ENCODE results near the gene PRKACB. TPM values are rescaled to one million over a fixed set of nuclear protein-coding genes. Genes with fewer than 3 reads are reported as not detected.

PRKACB gene
- polyA plus RNA-seq, 2 of the 4 experiments (the other 2 are of a cell fraction) = 10.9 to 17.9 TPM

DNA sequence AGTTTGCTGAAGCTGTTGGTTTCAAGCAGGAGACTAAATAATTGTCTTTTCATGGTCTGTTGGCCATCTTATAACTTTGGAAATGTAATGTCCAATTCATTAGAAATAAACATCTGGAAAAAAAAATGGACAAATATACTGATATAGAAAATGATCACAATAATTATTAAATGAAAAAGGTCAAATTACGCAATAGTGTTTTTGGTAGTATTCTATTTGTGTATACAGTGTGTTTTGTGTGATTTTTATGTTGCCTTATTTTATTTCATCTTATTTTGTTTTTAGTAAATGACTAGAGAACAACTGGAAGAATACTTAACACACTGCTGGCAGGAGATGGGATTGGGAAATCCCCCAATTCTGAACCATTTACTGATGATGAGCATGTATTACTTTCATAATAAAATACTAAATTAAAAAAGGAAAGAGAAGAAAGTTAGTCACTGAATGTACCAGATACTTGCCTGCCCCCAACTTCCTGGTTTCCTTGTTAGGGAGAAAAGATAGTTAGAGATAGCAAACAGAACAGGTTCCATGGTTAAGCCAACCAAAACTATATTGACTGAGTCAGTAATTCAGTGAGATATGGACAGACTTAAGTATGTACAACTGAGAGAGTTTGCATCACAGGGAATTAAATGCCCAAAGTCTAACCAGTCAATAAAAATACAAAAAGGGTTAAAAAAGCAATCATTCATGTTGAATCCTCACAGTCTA is 133.4 kb downstream of the PRKACB start:
- ChIA-PET CTCF (interaction anchor here (1.1 kb wide), 1 partner anchor 20 kb away, joined by 3 read pairs; no protein-coding TSS in a partner anchor), POLR2A (no interaction called here)
- Histone ChIP-seq H3K27ac (no peak overlapping the region), H3K4me1 (peaks cover 4% of the 10 kb centered on the region; the same call in 1 of the 3 replicates), H3K4me2 (no peak overlapping the region), H3K9me3 (no peaks in the 10 kb centered on the region), H3K4me3 (no peak overlapping the region)
- no peak for DNase-seq (ENCODE audit: low read depth in 1 of 2, low spot score in 1 of 2)
- no peak for ATAC-seq
- TF ChIP-seq ZSCAN20 (CRISPR knock-in tag; IDR thresholded peaks at IDR 0.05) = no peak
- TF ChIP-seq CEBPB (IDR thresholded peaks at IDR 0.05) = 0 out of 4 replicates have a peak, but pooled peaks of 1 of the 2 experiments have one; percentile 28
- no peak for FAIRE-seq
- WGBS (ENCODE audit: missing lambda C conversion rate) = 98% methylated on average over 1 of the region's 1 CpG

DNA sequence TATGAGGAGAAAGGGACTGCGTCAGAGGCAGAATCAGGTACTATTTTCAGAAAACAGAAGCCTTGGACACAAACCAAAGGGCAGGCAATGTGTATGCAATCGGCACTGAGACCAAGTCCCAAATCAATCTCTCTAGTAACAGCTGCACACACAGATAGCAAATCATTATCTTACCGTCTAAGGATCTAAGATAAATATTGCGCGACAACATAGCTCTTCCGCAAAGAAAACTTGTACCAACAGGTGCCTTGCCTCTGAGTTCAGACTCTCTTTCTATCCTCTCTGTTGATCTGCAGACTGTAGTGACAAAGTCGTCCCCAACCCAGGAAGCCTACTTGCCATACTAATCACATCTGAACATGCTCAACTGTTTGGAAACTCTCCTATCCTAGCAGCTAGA is 134.8 kb downstream of the PRKACB start:
- peaks cover 14% of the 10 kb centered on the region; the same call in 2 of the 3 replicates for H3K4me1 ChIP-seq
- no peaks in the 10 kb centered on the region for H3K9me3 ChIP-seq
- 64% methylated on average over 7 of the region's 7 CpGs for WGBS (ENCODE audit: missing lambda C conversion rate)
- H3K27ac ChIP-seq = no peak overlapping the region
- POLR2A ChIA-PET = no interaction called here
- CTCF ChIA-PET = no interaction called here
- TF ChIP-seq TFCP2L1 (CRISPR knock-in tag; IDR thresholded peaks at IDR 0.05) = no peak
- no peak for TF ChIP-seq CHD4 (IDR thresholded peaks at IDR 0.05; ENCODE audit: borderline replicate concordance)
- H3K4me2 ChIP-seq = no peak overlapping the region
- no peak for FAIRE-seq
- no peak for DNase-seq (ENCODE audit: low read depth in 1 of 2, low spot score in 1 of 2)
- no peak for ATAC-seq
- H3K4me3 ChIP-seq = no peak overlapping the region

DNA sequence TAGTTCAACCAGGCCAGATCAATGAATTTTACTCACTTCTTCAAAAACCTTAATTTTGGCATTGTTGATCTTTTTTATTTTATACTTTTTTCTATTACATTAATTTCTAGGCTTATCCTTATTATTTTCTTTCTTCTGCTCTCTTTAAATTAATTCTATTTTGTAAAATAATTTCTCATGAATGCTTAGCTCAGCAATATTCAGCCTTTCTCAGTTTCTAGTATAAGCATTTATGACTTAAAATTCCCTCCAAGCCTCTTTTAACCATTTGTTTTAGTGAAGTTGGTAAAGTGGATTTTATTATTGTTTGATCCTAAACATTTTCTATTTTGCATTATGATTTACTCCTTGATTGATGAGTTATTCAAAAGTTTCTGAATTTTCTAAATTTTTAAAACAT is 136.8 kb downstream of the PRKACB start:
- peaks cover 32% of the 10 kb centered on the region; the same call in 2 of the 3 replicates for H3K4me1 ChIP-seq
- DNase-seq (ENCODE audit: low read depth in 1 of 2, low spot score in 1 of 2) (no peak), ATAC-seq (no peak), FAIRE-seq (no peak)
- H3K4me2 ChIP-seq = no peak overlapping the region
- no peak overlapping the region for H3K4me3 ChIP-seq
- CTCF ChIA-PET = no interaction called here
- TF ChIP-seq JUN (IDR thresholded peaks at IDR 0.05) = no peak
- TF ChIP-seq MAFK (IDR thresholded peaks at IDR 0.05; ENCODE audit: partially characterized antibody) = peak; percentile 85
- TF ChIP-seq HOXA7 (CRISPR knock-in tag; IDR thresholded peaks at IDR 0.05) = no peak
- no peak for TF ChIP-seq SMC3 (IDR thresholded peaks at IDR 0.05)
- TF ChIP-seq, protein P1, sequence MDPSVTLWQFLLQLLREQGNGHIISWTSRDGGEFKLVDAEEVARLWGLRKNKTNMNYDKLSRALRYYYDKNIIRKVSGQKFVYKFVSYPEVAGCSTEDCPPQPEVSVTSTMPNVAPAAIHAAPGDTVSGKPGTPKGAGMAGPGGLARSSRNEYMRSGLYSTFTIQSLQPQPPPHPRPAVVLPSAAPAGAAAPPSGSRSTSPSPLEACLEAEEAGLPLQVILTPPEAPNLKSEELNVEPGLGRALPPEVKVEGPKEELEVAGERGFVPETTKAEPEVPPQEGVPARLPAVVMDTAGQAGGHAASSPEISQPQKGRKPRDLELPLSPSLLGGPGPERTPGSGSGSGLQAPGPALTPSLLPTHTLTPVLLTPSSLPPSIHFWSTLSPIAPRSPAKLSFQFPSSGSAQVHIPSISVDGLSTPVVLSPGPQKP (IDR thresholded peaks at IDR 0.05; ENCODE audit: low read depth, low read length) = no peak
- TF ChIP-seq EHMT2 (IDR thresholded peaks at IDR 0.05; ENCODE audit: low read depth) = no peak
- POLR2A ChIA-PET = no interaction called here
- no peaks in the 10 kb centered on the region for H3K9me3 ChIP-seq
- H3K27ac ChIP-seq = no peak overlapping the region

DNA sequence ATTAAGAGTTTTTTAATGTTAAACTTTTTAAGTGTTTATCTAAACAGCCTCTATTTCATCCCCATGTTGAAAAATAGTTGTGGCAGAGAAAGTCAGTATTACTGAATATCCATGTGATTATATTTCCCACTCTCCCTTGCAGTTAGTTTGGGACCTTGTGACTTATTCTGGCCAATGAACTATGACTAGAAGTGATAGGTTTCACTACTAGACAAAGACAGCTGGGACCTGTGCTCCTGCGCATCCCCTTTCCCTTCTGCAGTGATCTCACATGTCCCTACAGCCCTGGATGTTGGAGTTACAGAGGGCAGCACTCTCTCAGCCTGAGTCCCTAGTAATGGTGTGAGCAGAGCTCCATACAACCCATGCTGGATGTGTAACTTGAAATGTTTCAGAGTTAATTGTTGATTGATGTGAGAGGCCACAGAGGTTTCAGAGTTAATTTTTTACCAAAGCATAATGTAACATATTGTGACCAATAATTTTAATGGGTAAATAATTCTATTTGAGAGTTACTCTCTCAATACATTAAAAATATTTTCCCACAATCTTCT is 138.8 kb downstream of the PRKACB start:
- no peak overlapping the region for H3K4me3 ChIP-seq
- H3K27ac ChIP-seq = no peak overlapping the region; a peak in 1 of 6 replicates
- peaks cover 39% of the 10 kb centered on the region; the same call in 2 of the 3 replicates for H3K4me1 ChIP-seq
- no peak for TF ChIP-seq KDM5A (IDR thresholded peaks at IDR 0.05)
- no peak for TF ChIP-seq NPAS2 (CRISPR knock-in tag; IDR thresholded peaks at IDR 0.05; ENCODE audit: borderline replicate concordance)
- TF ChIP-seq, protein P2, sequence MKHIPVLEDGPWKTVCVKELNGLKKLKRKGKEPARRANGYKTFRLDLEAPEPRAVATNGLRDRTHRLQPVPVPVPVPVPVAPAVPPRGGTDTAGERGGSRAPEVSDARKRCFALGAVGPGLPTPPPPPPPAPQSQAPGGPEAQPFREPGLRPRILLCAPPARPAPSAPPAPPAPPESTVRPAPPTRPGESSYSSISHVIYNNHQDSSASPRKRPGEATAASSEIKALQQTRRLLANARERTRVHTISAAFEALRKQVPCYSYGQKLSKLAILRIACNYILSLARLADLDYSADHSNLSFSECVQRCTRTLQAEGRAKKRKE (CRISPR knock-in tag; IDR thresholded peaks at IDR 0.05; ENCODE audit: low read depth) = no peak
- DNase-seq (ENCODE audit: low read depth in 1 of 2, low spot score in 1 of 2) (no peak), ATAC-seq (no peak; a peak in 1 of 6 replicates), FAIRE-seq (no peak)
- H3K4me2 ChIP-seq = no peak overlapping the region
- POLR2A ChIA-PET = no interaction called here
- 100% methylated on average over 1 of the region's 1 CpG for WGBS (ENCODE audit: missing lambda C conversion rate)
- CTCF ChIA-PET = no interaction called here
- no peaks in the 10 kb centered on the region for H3K9me3 ChIP-seq

DNA sequence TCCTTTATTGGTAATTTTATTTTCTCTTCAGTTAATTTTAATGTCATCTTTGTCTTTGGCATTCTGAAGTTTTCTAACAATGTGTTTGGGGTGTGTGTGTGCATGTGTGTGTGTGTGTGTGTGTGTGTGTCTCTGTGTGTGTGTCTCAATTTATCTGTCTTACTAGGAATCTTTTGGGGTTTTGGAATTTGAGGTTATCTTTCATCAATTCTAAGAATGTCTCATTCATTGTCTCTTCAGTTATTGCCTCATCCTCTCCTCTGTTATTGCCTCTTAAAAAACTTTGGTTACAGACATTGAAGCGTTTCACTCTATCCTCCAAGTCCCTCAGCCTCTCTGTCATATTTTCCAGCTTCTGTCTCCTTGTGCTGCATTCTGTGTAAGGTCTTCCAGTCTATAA is 139.3 kb downstream of the PRKACB start:
- Histone ChIP-seq H3K4me3 (no peak overlapping the region), H3K27ac (no peak overlapping the region), H3K4me1 (peaks cover 39% of the 10 kb centered on the region; the same call in 2 of the 3 replicates), H3K9me3 (no peaks in the 10 kb centered on the region), H3K4me2 (no peak overlapping the region)
- POLR2A ChIA-PET = no interaction called here
- TF ChIP-seq RNF2 (IDR thresholded peaks at IDR 0.05; ENCODE audit: borderline replicate concordance, low read depth) (no peak), CBX2 (IDR thresholded peaks at IDR 0.05; ENCODE audit: borderline replicate concordance, low read depth) (no peak), CHD2 (IDR thresholded peaks at IDR 0.05; ENCODE audit: low read length, partially characterized antibody) (no peak), HOXB5 (CRISPR knock-in tag; IDR thresholded peaks at IDR 0.05) (no peak), TFCP2L1 (CRISPR knock-in tag; IDR thresholded peaks at IDR 0.05) (no peak), NR3C1 (IDR thresholded peaks at IDR 0.05) (no peak), MAFK (IDR thresholded peaks at IDR 0.05; ENCODE audit: partially characterized antibody) (no peak), ZC3H11A (IDR thresholded peaks at IDR 0.05) (no peak), CBX8 (IDR thresholded peaks at IDR 0.05) (no peak), RARB (CRISPR knock-in tag; IDR thresholded peaks at IDR 0.05) (no peak)
- ATAC-seq (no peak), DNase-seq (ENCODE audit: low read depth in 1 of 2, low spot score in 1 of 2) (no peak), FAIRE-seq (no peak)
- CTCF ChIA-PET = no interaction called here
- 33% methylated on average over 1 of the region's 1 CpG for WGBS (ENCODE audit: missing lambda C conversion rate)

Data from A549 (cell line).